GM18909 (cell line): ENCODE data around the gene LTBP4.

ENCODE experiments used
- ATAC-seq: cut with Tn5 transposase; IDR thresholded peaks from one replicate; pipeline ENCODE4 v1.9.1; 2021; ENCODE audit warnings: mild to moderate bottlenecking; ENCODE audit not compliant: unreplicated experiment, poor library complexity

The LTBP4 gene

GRCh38 chr19:40594657-40595091 lies 6.5 kb upstream of the LTBP4 start:
- no peak for ATAC-seq

DNA sequence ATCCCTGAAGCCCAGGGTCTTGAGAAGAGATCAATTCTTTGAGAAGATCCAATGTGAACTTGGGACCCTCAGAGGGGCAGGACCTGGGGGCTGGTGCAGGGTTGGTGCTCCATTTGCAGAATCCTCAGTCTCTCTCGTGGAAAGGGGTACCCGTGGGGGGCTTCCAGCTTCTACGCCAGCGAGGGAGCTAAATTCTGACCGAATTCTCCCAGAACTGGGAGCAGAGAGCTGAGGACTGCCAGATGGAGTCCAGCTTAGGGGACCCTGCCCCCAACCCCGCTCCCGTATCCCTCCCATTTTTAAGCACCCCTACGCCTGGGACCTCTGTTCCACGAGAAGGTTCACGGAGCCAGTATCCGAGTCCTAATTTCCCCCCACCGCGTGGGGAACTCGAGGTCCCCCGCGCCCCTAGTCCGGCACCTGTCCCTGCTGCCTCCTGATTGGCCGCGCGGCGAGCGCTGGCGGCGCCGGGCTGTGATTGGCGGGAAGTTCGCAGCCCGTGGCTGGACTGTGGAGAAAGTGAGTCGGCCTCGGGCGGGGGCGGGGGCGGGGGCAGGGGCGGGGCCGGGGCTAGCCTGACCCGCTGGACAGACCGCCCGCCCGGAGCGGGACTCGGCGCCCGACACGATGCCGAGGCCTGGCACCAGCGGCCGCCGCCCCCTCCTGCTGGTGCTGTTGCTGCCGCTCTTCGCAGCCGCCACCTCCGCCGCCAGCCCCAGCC lies 4.4 kb upstream of the LTBP4 start:
- ATAC-seq = no peak

GRCh38 chr19:40597329-40597838 lies 3.8 kb upstream of the LTBP4 start:
- ATAC-seq = no peak

GRCh38 chr19:40598121-40598917 lies 2.9 kb upstream of the LTBP4 start:
- ATAC-seq = peak; percentile 38

DNA sequence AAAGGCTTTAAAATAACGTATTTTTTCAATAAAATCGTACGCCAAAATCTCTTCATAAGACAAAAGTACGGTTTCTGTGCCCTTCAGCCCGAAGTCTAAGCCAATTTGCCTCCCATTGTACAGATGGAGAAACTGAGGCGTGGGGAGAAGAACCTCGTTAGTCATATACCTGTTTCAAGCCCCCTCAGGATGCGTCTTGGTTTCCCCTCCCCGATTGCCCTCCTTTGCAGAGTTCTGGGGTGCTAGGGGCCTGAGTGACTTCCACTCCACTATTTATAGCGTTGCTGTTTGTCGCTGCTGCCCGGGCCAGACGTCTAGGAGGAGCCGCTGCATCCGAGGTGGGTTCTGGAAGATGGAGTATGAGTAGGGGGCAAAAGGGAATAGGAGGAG lies 2.3 kb upstream of the LTBP4 start:
- no peak for ATAC-seq

GRCh38 chr19:40599331-40599901 lies 1.8 kb upstream of the LTBP4 start:
- no peak for ATAC-seq

- ATAC-seq = no peak
Observed at GRCh38 chr19:40599902-40600569, 1.1 kb upstream of the LTBP4 start.

DNA sequence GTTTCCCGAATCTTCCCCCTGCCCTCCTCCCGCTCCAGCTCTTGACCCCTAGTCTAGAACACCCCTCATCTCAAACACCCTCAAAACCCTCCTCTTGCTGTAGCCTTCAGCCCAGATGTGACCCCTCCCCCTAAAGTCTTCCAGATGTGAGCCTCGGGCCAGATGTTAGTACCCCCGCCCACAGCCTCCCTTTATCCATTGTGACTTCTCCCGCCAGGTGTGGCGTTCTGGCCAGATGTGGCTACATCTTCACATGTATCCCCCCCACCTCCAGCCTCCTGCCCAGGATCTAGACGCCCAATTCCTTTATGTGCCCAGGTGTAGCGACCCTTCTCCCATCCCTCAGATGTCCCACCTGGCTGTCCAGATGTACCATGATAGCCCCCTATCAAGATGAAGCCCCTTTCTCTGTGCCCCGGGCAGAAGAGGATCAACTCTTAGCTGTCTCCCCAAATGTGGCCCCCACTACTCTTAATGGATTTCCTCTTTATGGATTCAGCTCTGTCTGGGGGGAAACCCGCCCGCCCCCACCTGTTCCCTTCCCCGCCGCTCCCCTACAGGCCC lies 517 bp upstream of the LTBP4 start:
- ATAC-seq = no peak

DNA sequence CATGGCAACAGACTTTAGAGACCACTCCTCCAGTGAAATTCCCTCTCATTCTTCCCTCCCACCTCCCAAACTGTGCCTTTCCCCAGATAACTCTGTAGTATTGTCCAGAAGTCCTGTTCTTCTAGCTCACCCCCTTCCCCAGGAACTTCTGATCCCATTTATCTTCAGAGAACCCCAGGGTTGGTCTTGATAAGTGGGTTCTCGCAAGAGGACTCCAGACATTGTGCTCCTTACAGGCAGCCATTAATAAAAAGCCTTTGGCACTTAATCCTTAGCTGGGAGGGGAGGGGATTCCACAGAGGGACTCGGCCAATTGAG lies 1.9 kb downstream of the LTBP4 start:
- no peak for ATAC-seq

DNA sequence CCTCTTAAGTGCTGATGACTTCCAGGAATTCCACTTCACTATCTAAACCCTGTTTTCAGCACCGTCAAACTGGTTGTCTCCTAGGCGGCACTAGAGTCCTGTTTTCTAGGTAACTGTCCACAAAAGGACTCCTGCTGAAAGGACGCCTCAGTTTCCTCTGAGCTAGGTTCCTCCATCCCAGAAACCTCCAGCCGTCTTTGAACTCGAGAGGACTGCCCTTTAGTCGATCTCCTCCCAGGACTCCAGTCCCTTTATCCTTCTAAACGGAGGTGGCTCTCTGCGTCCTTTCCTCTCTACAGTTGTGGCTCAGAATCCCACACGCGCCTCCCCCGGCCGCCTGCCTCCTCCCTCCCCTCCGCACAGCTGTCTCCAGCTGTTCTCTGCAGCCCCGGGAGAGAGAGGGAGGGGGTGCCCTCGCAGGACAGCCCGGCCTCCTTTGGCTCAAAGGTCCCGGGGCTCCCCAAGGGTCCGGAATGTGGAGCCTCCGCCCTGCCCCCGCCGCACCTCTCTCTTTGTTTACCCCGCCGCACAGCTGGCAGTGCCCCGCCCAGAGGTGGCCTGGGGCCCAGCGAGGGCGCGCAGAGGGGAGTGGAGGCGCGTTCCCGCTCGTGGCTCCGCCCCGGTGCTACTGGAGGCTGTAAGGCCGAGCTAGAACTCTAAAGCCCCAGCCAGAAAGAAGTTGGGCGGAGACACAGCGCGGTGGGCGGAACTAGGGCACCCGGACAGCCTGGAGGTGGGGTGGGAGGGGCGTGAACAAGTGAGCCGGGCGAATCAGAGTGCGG lies 2.4 kb downstream of the LTBP4 start:
- peak; percentile 69 for ATAC-seq

GRCh38 chr19:40604171-40604646 lies 3.0 kb downstream of the LTBP4 start:
- no peak for ATAC-seq

GRCh38 chr19:40604647-40605215 lies 3.6 kb downstream of the LTBP4 start:
- no peak for ATAC-seq

DNA sequence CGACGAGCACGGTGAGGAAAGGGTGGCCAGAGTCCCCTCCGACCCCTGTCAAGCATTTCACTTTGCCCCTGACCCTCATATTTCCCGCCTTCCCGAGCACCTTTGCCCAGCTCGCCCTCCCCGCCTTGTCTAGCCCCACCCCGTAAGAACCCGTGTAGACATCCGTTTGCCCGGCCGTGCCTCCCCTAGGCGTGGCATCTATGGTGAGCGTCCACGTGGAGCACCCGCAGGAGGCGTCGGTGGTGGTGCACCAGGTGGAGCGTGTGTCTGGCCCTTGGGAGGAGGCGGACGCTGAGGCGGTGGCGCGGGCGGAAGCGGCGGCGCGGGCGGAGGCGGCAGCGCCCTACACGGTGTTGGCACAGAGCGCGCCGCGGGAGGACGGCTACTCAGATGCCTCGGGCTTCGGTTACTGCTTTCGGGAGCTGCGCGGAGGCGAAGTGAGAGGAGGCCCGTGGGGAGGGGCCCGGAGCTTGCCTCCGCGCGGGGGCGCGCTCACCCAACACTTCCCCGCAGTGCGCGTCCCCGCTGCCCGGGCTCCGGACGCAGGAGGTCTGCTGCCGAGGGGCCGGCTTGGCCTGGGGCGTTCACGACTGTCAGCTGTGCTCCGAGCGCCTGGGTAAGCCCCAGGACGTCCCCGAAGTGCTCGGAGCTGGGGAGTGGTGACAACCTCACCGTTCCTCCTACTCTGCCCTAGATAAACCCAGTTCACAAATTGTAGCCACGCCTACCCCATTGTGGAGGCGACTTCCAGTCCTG lies 4.2 kb downstream of the LTBP4 start:
- no peak for ATAC-seq

DNA sequence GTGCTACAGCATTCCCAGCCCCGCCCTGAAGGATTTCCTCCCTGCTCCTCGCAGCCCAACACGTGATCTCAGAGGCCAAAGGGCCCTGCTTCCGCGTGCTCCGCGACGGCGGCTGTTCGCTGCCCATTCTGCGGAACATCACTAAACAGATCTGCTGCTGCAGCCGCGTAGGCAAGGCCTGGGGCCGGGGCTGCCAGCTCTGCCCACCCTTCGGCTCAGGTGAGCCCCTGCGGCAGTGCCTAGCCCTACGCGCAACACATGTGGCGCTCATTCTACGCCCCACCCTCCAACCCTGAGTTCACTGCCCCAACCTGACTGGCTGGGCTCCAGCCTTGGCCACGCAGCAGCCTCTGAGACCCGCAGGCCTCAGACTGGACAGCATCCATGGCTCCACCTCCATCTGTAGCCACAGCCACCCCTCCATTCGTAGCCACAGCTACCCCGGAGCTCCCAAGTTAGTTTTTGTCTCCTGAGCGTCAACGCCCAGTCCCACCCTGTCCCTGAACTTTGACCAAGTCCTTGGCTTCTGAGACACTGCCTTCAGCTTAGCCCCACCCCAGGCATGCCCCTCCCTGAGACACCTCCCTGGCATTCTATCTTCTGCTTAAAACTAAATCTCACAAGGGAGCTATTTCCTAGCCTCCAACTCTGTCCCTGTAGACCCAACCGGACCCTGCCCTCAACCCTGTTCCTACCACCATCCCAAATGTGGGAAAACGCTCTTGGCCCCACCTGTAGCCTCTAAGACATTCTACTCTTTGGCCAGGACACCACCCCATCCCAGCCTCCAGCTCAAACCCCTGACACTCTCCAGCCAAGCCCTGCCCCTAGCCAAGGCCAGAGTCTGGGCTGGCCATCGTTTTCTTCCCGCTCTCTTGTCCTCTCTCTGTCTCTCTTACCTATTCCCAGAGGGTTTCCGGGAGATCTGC lies 6.4 kb downstream of the LTBP4 start:
- no peak for ATAC-seq

DNA sequence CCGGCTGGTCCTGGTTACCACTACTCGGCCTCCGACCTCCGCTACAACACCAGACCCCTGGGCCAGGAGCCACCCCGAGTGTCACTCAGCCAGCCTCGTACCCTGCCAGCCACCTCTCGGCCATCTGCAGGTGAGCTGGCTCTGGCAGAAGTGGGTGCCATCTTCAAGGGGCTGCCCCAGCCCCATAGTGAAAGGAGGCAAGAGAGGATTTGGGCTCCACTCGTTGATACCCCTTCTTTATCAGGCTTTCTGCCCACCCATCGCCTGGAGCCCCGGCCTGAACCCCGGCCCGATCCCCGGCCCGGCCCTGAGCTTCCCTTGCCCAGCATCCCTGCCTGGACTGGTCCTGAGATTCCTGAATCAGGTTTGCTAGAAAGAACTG lies 7.1 kb downstream of the LTBP4 start:
- ATAC-seq = no peak

DNA sequence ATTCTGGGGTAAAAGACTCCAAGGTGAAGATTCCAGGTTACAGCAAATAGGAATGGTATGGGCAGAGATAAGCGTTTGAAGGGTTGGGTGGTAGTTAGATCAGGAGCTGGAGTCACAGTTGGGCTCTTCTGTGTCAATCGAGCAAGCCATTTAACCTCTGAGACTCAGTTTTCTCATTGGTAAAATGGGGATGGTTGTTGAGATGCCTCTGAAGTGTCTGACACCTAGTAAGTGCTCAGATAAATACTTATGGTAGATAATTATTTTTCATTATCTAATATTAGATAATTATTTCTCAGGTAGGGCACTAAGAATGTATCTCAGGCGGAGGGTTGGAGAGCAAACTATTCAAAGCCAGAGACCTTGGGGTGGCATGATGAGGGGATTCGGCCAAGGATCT lies 7.8 kb downstream of the LTBP4 start:
- ATAC-seq = no peak

DNA sequence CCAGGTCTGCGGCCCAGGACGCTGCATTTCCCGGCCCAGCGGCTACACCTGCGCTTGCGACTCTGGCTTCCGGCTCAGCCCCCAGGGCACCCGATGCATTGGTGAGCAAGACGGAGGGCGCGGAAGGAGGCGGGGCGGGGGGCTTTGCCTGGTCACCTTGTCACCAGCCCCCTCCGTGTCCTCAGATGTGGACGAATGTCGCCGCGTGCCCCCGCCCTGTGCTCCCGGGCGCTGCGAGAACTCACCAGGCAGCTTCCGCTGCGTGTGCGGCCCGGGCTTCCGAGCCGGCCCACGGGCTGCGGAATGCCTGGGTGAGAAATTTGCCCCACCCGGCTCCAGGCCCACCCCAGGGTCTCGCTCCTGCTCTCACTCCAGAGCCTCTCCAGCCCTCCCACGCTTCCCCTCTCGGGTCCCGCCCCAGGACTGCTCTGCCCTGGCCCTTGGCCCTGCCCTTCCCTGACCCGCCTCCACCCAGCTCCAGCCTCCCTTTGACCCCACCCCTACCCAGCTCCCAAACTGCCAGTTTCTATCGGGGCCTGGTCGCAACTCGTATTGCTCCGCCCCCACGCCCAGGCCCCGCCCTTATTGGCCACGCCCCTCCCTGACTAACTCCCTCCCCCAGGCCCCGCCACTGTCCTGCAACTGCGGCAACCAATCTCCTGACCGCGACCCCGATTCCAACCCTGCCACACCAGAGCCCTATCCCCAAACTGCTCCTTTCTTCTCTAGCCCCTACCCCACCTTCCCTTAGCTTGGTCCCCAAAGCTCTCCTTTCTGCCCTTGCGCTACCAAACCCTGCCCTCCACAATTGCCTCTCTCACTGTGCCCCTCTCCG lies 8.6 kb downstream of the LTBP4 start:
- ATAC-seq = peak; percentile 62
